Measurements from ENCODE around the gene NIT1. TPM values are rescaled to one million over a fixed set of nuclear protein-coding genes. Genes with fewer than 3 reads are reported as not detected.

NIT1 gene, protein sequence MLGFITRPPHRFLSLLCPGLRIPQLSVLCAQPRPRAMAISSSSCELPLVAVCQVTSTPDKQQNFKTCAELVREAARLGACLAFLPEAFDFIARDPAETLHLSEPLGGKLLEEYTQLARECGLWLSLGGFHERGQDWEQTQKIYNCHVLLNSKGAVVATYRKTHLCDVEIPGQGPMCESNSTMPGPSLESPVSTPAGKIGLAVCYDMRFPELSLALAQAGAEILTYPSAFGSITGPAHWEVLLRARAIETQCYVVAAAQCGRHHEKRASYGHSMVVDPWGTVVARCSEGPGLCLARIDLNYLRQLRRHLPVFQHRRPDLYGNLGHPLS
- 43.8 and 61.1 TPM in 2 replicates for total RNA-seq

DNA sequence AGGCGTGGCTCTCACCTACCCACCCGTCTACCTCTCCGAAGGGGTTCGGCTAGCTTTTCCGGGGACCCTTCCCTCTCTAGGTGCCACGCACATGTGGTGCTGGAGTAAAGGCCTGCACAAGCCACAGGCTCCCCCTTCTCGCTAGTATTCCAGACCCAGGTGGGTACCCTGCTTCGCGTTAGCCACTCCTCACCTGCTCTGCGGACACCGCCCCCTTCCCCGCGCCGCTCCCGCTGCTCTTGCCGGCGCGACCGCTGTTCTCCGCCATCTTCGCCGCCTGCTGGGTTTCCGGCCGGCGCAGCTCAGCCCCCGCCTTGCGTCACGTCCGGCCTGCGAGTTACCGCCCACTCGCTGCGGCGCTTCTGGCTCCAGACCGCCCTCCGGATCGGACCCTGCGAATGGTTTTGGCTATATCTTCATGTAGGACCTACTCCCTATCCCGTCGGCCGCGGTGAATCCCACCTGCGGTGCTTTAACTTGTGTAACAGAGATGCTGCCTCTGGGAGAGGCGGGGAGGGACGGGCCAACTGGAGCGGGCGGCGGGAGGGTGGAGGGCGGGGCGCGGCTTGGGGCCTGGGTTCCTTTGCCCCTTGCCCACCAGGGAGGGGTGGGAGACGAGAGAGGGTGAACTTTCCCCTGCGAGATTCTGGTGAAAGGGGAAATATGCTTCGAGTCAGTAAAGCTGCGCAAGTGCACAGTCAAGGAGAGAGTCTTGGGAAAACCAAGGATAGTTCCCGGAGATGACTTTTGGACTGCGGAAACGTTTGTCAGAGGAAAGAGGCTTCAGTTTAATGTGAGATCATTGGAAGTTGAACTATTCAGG, at the start of gene NIT1, which contains the start of gene PFDN2:
TSS of gene NIT1 (plus strand) at position 347 of the 823 bp plus-strand sequence. CDS start at position 419, 72 bp downstream.
TSS of gene PFDN2 (minus strand) at position 279 of the 823 bp plus-strand sequence. CDS start at position 268, 11 bp downstream.

DNA sequence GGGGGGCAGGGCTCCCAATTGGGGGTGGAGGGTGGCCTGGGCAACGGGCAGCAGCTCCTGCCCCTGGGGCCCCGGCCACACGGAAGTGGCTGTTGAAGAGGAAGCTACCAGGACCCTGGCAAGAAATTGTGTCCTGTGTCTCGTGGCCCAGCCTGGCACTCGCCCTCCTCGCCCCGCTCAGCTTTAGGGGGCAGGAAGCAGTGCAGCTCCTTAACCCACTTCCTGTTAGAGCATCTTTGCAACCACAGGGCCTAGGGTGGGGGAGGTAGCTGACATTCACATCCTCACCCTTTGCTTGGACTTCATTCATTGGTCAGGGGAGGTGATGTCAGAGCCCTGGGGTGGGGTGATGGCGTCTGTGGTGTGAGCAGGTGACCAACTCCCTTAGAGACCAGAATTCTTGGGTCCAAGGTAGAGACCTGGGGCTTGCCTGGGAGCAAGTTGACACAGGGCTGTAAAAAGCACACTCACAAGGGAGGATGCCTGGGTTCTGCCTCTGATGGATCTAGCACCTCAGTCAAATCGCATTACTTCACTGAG, 48.1 kb upstream of the NIT1 start, which contains the start of gene ARHGAP30:
TSS of gene ARHGAP30 (minus strand) at position 161 of the 540 bp plus-strand sequence. CDS start 267 bp downstream, outside the sequence.

DNA sequence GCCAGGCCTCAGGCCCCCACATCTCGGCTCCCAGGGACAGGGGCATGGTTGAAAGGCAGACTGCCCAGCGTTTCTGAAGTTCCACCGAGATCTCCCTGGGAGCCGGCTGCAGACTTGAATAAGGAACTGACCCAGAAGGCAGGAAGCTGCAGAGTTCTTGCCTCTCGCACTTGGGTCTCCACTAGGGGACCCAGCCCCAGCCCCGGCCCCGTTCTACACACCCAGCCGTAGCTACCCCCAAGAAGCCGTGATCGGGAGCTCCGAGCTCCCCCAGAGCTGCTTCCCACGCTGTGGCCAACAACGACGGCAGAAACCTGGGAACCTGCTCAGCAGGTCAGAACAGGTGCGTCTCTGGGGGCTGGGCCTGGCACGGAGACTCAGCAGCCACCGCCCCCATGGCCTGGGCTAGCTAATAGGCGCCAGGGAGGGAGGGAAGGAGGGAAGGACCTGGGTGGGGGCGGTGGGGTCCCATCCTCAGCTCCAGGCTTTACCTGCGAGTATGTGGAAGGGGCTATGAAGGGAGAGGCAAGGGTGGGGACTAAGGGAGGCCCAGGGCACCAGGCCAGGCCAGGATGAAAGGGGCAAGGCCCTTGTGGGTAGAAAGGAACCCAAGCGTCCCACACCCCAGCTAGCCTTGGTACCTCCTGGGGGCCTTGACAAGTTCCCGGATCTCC, 28.5 kb upstream of the NIT1 start, which contains the start of gene NECTIN4:
TSS of gene NECTIN4 (minus strand) at position 308 of the 674 bp plus-strand sequence. CDS start at position 46, 262 bp downstream.

DNA sequence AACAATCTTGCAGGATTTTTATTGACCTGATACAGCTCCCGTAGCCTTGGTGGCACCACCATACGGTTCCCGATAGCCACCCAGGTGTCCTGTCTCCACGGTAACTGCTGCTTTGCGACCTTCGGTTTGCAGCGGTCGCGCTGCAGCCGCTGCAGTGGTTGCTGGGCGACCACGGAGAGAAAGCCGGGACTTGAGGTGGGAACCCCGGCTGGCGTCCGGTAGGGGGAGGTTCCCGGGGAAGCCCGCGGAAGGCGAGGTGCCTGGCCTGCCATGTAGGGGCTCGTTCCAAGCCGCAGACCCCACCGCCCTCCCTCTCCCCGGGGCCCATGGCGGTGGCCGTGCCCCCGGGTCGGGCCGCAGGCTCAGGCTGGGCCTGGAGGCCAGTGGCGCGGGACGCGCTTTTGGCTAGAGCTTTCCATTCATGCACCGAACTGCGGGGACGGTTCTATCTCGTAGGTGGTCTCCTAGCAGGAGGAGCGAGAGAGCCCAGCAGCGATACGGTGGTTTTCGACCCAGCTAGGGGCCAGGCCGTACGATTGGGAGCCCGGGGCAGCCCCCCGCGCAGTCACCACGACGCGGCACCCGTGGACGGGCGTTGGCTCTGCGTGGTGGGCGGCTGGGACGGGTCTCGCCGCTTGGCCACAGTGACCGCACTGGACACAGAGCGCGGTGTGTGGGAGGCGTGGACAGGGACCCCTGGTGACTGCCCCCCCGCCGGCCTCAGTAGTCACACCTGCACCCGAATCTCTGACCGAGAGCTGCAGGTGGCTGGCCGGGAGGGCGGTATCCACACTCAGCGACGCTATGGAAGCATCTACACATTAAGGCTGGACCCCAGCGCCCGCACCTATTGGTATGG, 19.5 kb upstream of the NIT1 start, which contains the start of gene KLHDC9:
TSS of gene KLHDC9 (plus strand) at position 152 of the 859 bp plus-strand sequence. CDS start at position 327, 175 bp downstream.

DNA sequence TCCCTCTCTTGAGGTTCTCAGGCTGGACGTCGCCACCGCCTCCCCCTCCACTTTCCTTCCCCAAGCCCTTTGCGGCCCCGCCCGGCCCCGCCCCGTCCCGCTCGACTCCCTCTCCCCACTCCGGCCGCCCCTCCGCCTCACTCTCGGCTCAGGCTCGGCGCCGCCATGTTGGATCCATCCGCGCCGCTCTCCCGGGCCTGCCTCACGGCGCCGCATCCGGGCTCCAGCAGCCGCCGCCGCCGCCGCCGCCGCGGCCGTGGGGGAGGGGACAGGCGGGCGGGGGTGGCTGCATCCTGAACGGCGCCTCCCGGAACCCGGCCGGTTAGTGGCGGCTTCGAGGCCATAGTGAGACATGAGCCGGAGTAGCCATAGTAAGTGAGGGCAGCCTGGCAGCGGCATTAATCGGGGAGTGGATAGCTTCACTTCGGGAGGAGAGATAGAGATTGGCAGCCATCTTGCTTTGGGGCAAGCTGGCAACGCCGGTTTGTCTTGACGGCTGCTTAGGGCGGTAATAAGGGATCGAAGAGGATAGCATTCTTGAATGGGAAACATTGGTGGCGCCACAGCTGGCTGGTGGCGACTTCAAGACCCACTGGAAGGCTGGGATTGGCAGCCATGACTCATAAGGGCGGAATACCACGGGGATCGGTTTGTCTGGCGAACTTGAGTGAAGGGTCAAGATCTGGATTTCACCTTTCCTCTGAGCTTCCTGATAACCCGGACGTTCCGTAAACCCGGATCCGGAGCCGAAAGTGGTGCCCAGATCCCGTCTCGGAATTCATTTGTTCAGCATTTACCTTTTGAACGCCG, 14.7 kb downstream of the NIT1 start, which contains the start of gene DEDD:
TSS of gene DEDD (minus strand) at position 258 of the 810 bp plus-strand sequence. CDS start 8,205 bp downstream, outside the sequence.

DNA sequence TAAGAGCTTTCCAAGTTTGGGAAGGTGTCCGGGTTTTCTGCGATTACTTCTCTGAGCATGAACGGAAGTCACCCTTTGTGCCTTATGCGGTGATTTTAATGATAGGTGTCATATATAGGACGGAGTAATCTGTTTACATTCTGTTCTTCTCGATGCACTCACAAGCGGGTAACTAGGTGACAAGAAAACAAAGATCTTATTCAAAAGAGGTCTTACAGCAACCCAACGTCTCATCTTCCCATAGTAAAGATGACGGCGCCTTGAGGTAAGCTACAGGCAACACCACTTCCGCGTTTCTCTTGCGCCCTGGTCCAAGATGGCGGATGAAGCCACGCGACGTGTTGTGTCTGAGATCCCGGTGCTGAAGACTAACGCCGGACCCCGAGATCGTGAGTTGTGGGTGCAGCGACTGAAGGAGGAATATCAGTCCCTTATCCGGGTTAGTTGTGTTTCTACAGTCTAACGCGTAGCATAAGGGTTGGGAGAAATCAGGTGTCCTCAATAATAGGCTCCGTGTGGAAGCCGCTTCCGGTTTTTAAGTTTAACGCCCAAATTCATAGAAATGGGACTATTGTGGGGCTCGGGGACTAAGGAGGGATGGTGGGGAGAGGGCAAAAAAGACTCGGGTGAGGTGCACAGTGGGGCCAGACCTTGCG, 35.9 kb downstream of the NIT1 start, which contains the start of gene UFC1:
TSS of gene UFC1 (plus strand) at position 297 of the 656 bp plus-strand sequence. CDS start at position 317, 20 bp downstream.

DNA sequence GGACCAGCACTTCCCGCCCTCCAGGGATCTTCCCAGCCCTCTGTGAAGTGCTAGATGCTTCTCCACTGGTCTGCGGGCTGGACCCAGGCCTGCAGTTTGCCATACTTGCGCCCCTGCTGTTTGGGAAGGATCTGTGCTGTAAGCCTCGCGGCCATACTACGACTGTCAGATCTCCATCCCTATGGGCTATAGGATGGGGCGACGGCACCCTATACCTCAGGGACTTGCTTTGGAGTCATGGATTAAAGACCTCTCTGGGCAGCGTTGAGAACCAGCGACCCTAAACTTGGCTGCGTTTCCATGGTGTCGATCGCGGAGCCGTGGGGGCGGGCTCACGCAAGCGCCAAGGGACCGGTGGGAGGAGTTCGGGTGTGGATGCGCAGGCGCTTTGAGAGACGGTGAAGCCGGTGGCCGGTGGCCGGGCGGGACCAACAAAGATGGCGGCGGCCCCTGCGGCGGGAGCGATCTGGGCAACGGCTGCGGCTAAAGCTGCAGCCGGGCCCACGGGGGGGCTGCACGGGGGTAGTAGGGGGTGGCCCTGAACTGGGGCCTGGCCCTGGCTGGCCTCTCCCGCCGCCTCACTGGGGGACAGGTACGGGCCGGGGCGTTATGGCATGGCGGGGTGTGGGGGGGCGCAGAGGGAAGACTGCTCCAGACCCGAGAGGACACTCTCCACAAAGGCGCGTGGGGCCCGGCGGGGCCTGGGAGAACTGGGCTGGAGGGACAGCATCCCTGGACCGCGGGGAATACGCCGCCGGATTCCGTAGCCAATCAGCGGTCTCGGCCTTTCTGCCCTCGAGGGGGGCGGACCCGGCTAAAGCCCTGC, 41.4 kb downstream of the NIT1 start, which contains the start of gene USP21:
TSS of gene USP21 (plus strand) at position 414 of the 826 bp plus-strand sequence. CDS start 1,141 bp downstream, outside the sequence.

DNA sequence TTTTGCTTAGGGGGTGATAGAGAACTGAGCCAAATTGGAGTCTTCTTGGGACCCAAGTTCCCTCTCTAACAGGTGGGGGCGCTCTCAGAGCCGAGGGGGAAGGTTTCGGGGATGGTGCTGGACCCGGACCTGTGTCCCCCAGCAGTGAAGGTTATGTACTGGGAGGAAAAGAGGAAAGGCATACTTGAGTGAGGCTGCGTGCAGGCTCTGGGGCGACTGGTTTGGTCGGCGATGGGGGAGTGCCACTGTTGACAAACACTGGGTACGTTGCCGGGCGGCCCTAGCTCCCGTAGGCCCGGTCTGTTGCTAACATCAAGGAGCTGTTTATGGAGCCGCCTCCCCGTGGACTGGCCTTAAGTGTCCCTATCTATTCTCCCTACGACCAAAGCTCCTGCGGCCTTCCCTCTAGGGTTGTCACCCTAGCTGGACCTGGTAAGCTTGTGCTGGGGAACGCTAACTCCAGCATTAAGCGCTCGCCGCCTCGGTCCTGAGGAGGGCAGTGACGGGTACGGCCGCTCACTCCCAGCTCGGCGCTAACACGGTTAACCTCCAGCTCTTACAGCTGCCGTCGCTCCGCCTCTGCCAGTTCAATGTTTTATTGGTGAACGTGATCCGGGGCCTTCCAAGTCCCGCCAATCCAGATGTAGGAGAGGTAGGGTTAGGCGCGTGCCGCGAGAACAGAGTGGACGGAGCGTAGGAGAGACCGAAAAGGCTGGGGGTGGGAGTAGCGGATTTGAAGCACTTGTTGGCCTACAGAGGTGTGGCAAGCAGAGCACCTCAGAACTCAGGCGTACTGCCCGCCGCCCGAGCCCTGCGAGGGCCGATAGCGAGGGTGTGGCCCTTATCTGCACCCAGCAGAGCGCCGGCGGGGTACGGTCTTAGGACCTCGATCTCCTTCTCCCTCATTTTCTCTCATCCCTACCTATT, 48.1 kb downstream of the NIT1 start, which contains the start of gene PPOX:
TSS of gene PPOX (plus strand) at position 685 of the 927 bp plus-strand sequence. CDS start 422 bp downstream, outside the sequence.

Other genes starting within 250 kb of the NIT1 start
- gene ITLN1, start 232.9 kb upstream of the NIT1 start, total RNA-seq, result not detected in 2 replicates
- gene ITLN2, start 163.3 kb upstream of the NIT1 start, total RNA-seq, result not detected in 2 replicates
- gene F11R, start 97.0 kb upstream of the NIT1 start, total RNA-seq, result 0.53 and 0.86 TPM in 2 replicates
- 0.86 and 2.5 TPM in 2 replicates for gene TSTD1, start 79.1 kb upstream of the NIT1 start, total RNA-seq
- gene USF1, start 72.1 kb upstream of the NIT1 start, total RNA-seq, result 65.7 and 69.8 TPM in 2 replicates
- not detected in 2 replicates for gene ARHGAP30, start 48.2 kb upstream of the NIT1 start, total RNA-seq
- gene NECTIN4, start 28.5 kb upstream of the NIT1 start, total RNA-seq, result under 0.01 and 1.4 TPM in 2 replicates
- gene KLHDC9, start 19.7 kb upstream of the NIT1 start, total RNA-seq, result 2.5 and 4.0 TPM in 2 replicates
- gene PFDN2, start 68 bp upstream of the NIT1 start, total RNA-seq, result 36.3 and 83.5 TPM in 2 replicates
- 31.4 and 31.9 TPM in 2 replicates for gene DEDD, start 14.6 kb downstream of the NIT1 start, total RNA-seq
- 90.9 and 113 TPM in 2 replicates for gene UFC1, start 35.9 kb downstream of the NIT1 start, total RNA-seq
- gene USP21, start 41.4 kb downstream of the NIT1 start, total RNA-seq, result 8.1 and 12.2 TPM in 2 replicates
- gene PPOX, start 48.3 kb downstream of the NIT1 start, total RNA-seq, result 12.4 and 32.0 TPM in 2 replicates
- gene B4GALT3, start 59.4 kb downstream of the NIT1 start, total RNA-seq, result 36.0 and 42.1 TPM in 2 replicates
- gene ADAMTS4, start 80.9 kb downstream of the NIT1 start, total RNA-seq, result 9.5 and 14.5 TPM in 2 replicates
- gene NDUFS2, start 84.3 kb downstream of the NIT1 start, total RNA-seq, result 134 and 138 TPM in 2 replicates
- not detected in 2 replicates for gene FCER1G, start 97.2 kb downstream of the NIT1 start, total RNA-seq
- gene APOA2, start 105.5 kb downstream of the NIT1 start, total RNA-seq, result not detected in 2 replicates
- gene TOMM40L, start 108.0 kb downstream of the NIT1 start, total RNA-seq, result 11.9 and 16.4 TPM in 2 replicates
- not detected in 2 replicates for gene NR1I3, start 120.1 kb downstream of the NIT1 start, total RNA-seq
- gene PCP4L1, start 140.6 kb downstream of the NIT1 start, total RNA-seq, result not detected in 2 replicates
- 3.5 and 20.9 TPM in 2 replicates for gene MPZ, start 191.9 kb downstream of the NIT1 start, total RNA-seq
- gene SDHC, start 196.3 kb downstream of the NIT1 start, total RNA-seq, result 41.8 and 122 TPM in 2 replicates
- not detected in 2 replicates for gene CFAP126, start 249.8 kb downstream of the NIT1 start, total RNA-seq